Memory B cell (primary cell): ENCODE measurements around the gene AGRP.

Experiments used
- ATAC-seq: fragments of 150-1000 bp; cut with Tn5 transposase; 2 replicates; pipeline ENCODE4 v1.10.0; 2021; ENCODE audit warnings: low read depth, mild to moderate bottlenecking, moderate library complexity
- DNase-seq, 2 donors: peaks; one replicate each; pipeline ENCODE4 v3.0.0; 2022; ENCODE audit warnings: low spot score in 2 of 2
- H3K27ac Mint-ChIP-seq: one replicate; pipeline ENCODE4 v1.8.0; 2022; ENCODE audit warnings: mild to moderate bottlenecking, moderate library complexity, mixed read lengths
- H3K27me3 Mint-ChIP-seq: one replicate; pipeline ENCODE4 v1.8.0; 2022; ENCODE audit warnings: mixed read lengths
- H3K36me3 Mint-ChIP-seq: one replicate; pipeline ENCODE4 v1.8.0; 2022; ENCODE audit warnings: mild to moderate bottlenecking, mixed read lengths
- H3K4me1 Mint-ChIP-seq: one replicate; pipeline ENCODE4 v1.8.0; 2022; ENCODE audit warnings: mixed read lengths
- H3K4me3 Mint-ChIP-seq: one replicate; pipeline ENCODE4 v1.8.0; 2022; ENCODE audit warnings: mild to moderate bottlenecking, moderate library complexity, mixed read lengths
- H3K9me3 Mint-ChIP-seq: one replicate; pipeline ENCODE4 v1.8.0; 2022; ENCODE audit warnings: mixed read lengths

Gene AGRP

GRCh38 chr16:67483731-67484525, 581 bp upstream of the AGRP start:
- H3K27ac Mint-ChIP-seq: peak overlapping the region; percentile 43
- DNase-seq: no peak
- no peaks in the 10 kb centered on the region for H3K27me3 Mint-ChIP-seq
- H3K36me3 Mint-ChIP-seq: peaks cover 4% of the 10 kb centered on the region
- ATAC-seq: no peak
- no peaks in the 10 kb centered on the region for H3K9me3 Mint-ChIP-seq
- H3K4me1 Mint-ChIP-seq: peaks cover 25% of the 10 kb centered on the region
- peak overlapping the region; percentile 57 for H3K4me3 Mint-ChIP-seq

DNA sequence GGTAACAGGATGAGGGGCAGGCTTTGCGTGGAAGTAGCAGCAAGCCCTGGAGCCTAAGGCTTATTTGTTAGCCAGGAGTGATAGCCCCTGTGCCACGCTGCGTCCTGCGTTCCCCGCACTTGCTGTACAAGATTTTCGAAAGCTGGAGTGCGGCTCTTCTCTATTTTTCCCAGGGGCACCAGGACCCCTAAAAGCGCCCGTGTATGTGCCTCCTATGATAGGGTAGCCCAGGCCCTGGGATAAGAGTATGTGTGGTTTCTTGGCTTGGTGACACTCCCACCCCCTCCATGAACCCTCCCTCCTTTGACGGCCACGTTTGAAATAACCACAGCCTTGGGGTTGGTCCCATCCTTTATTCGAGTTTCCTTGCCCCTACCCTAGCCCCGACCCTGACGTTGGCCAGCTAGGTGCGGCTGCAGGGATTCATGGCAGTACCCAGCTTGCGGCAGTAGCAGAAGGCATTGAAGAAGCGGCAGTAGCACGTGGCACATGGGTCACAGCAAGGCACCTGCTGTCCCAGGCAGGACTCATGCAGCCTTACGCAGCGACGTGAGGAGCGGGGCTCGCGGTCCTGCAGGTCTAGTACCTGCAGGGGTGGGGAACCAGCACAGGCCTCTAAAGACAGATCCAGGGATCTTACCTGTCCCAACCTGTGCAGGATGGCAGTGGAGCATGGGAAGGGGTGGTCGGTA, 968 bp downstream of the AGRP start:
- Mint-ChIP-seq H3K36me3 (peaks cover 6% of the 10 kb centered on the region), H3K9me3 (no peaks in the 10 kb centered on the region), H3K4me1 (peaks cover 33% of the 10 kb centered on the region), H3K4me3 (peak overlapping the region; percentile 97), H3K27ac (peak overlapping the region; percentile 99), H3K27me3 (no peaks in the 10 kb centered on the region)
- ATAC-seq: no peak
- no peak for DNase-seq

DNA sequence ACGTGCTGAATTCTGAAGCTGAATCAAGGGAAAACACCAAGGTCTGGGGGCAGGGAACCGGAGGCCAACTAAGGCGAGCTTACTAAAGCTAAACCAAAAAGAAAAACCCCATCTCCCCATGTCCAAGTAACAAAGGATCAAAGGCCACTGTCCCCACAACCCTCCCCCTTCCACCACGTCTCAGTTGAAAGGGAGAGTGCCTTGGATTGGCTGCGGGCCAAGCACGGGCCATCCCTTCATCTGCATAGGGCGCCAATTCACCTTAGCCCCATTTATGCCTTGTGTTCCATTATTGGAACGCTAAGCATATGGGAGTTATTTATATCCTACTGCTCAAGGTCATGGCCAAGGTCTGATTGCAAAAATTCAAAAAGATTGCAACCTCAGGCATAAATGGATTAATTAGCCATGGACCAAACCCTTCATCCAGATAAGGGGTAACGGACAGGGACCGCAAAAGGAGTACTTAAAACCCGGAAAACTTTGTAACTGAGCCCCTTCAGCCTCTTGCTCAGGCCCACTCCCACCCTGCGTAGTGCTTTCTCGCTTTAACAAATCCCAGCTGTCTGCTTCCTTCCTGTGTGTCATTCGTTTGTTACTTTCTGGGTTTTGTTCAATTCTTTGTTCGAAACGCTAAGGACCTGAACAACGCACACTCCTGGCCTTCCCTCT, 1.6 kb downstream of the AGRP start:
- peak overlapping the region; percentile 97 for H3K4me3 Mint-ChIP-seq
- H3K27ac Mint-ChIP-seq: peak overlapping the region; percentile 99
- no peaks in the 10 kb centered on the region for H3K9me3 Mint-ChIP-seq
- H3K27me3 Mint-ChIP-seq: no peaks in the 10 kb centered on the region
- ATAC-seq (no peak), DNase-seq (no peak)
- H3K36me3 Mint-ChIP-seq: peaks cover 6% of the 10 kb centered on the region
- H3K4me1 Mint-ChIP-seq: peaks cover 35% of the 10 kb centered on the region

DNA sequence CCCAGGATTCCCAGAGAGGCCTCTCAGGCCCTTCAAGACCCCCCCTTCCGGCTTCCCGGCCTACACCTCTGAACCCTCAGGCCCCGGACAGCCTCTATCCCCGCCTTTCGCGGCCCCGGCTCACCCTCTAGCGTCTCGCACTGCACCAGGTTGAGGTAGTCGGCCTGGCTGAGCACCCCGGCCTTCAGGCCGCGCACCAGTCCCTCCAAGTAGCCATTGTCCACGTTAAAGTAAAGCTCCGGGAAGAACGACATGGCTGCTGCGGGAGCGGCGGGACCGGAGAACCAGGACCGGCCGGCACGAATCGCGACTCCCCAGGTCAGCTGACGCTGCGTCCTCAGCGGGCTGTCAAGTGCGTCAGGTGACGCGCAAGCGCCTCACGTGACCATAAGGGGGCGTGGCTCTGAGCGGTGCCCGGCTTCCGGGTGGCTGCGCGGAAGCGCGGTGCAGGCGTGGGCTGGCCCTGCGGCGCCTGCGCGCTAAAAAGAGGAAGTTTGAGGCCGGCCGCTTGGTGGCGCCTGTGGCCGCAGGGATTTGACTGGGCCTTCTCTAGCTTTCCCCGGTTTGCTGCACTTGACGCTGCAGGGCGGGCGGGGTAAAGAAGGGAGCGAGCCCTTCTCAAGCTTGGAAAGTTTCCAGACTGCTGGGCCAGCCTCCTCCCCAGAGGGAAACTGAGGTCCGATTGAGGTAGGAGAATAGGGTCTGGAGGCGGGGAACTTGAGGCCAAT, 2.4 kb downstream of the AGRP start, which contains the start of gene ATP6V0D1:
TSS of gene ATP6V0D1 (minus strand) at position 325 of the 728 bp plus-strand sequence. CDS start at position 254, 71 bp downstream.
- Mint-ChIP-seq H3K27me3 (no peaks in the 10 kb centered on the region), H3K36me3 (peaks cover 5% of the 10 kb centered on the region), H3K27ac (peak within 1 kb of the TSS; percentile 99), H3K4me1 (peaks cover 35% of the 10 kb centered on the region), H3K4me3 (peak within 1 kb of the TSS; percentile 97), H3K9me3 (no peaks in the 10 kb centered on the region)
- ATAC-seq: peak; percentile 84
- DNase-seq: peak; percentile 99

- ATAC-seq (no peak), DNase-seq (no peak)
- no peaks in the 10 kb centered on the region for H3K9me3 Mint-ChIP-seq
- peak overlapping the region; percentile 77 for H3K27ac Mint-ChIP-seq
- H3K36me3 Mint-ChIP-seq: peaks cover 10% of the 10 kb centered on the region
- H3K27me3 Mint-ChIP-seq: no peaks in the 10 kb centered on the region
- peak overlapping the region; percentile 39 for H3K4me3 Mint-ChIP-seq
- peaks cover 44% of the 10 kb centered on the region for H3K4me1 Mint-ChIP-seq
Observed at GRCh38 chr16:67477960-67478554, 5.3 kb downstream of the AGRP start.

- ATAC-seq (no peak), DNase-seq (no peak)
- no peaks in the 10 kb centered on the region for H3K27me3 Mint-ChIP-seq
- H3K27ac Mint-ChIP-seq: peak overlapping the region; percentile 64
- peaks cover 16% of the 10 kb centered on the region for H3K36me3 Mint-ChIP-seq
- H3K4me1 Mint-ChIP-seq: peaks cover 50% of the 10 kb centered on the region
- no peak overlapping the region for H3K4me3 Mint-ChIP-seq
- no peaks in the 10 kb centered on the region for H3K9me3 Mint-ChIP-seq
Observed at GRCh38 chr16:67474551-67475455, 8.5 kb downstream of the AGRP start.

- no peaks in the 10 kb centered on the region for H3K9me3 Mint-ChIP-seq
- H3K4me3 Mint-ChIP-seq: no peak overlapping the region
- ATAC-seq: no peak
- peaks cover 13% of the 10 kb centered on the region for H3K36me3 Mint-ChIP-seq
- peaks cover 53% of the 10 kb centered on the region for H3K4me1 Mint-ChIP-seq
- DNase-seq: no peak
- no peak overlapping the region for H3K27ac Mint-ChIP-seq
- H3K27me3 Mint-ChIP-seq: no peaks in the 10 kb centered on the region
Observed at GRCh38 chr16:67471758-67472384, 11.5 kb downstream of the AGRP start.

DNA sequence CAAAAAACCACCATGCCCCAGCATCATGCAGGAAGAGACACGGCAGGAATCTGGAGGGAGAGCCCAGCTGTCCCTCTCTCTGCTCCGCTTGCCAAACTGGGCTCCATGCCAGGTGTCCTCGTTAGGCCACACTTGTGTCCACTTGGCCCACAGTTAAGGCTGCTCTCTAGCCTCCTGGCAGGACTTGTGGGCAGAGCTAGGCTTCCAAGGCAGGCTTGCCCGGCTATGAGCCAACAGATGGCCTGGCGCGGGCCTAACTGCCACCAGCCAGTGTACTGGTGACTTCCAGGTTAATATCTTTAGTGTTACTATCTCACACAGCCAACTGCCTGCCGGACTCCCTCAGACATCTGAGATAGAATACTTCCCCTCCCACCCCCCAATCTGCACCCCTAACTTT, 13.0 kb downstream of the AGRP start:
- Mint-ChIP-seq H3K27me3 (no peaks in the 10 kb centered on the region), H3K36me3 (peaks cover 16% of the 10 kb centered on the region), H3K9me3 (no peaks in the 10 kb centered on the region), H3K4me1 (peaks cover 64% of the 10 kb centered on the region), H3K4me3 (no peak overlapping the region), H3K27ac (peak overlapping the region; percentile 21)
- ATAC-seq: no peak
- no peak for DNase-seq

DNA sequence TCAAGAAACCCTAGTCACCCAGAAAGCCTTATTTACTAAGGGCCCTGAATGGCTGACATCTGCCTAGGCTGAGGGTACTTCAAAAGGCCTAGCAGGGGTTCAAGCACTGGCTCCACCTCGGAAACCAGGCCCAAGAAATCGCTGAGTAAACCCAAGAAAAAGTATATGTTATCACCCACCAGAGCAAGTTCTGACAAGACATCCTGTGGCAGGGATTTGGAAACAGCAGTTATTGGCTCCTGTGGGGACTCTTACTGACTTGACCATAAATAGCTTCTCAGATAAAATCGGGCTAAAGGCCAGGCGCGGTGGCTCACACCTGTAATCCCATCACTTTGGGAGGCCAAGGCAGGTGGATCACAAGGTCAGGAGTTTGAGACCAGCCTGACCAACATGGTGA, 14.6 kb downstream of the AGRP start:
- Mint-ChIP-seq H3K36me3 (peaks cover 8% of the 10 kb centered on the region), H3K4me3 (no peak overlapping the region), H3K27me3 (no peaks in the 10 kb centered on the region), H3K4me1 (peaks cover 53% of the 10 kb centered on the region), H3K27ac (no peak overlapping the region), H3K9me3 (no peaks in the 10 kb centered on the region)
- no peak for ATAC-seq
- DNase-seq: no peak

DNA sequence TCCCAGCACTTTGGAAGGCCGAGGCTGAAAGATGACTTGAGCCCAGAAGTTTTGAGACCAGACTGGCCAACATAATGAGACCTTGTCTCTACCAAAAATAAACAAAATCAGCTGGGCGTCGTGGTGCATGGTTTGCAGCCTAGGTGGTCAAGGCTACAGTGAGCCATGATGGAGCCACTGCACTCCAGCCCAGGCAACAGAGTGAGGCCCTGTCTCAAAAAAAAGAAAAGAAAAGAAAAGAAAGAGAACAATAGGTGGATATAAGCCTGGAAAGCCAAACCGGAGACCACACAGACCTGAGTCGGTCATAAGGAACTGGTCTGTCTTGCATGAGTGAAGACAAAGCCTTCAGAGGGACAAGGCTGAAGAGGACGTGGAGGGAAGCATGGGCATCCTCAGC, 16.8 kb downstream of the AGRP start:
- H3K27ac Mint-ChIP-seq: peak overlapping the region; percentile 89
- ATAC-seq: no peak
- H3K27me3 Mint-ChIP-seq: no peaks in the 10 kb centered on the region
- H3K4me1 Mint-ChIP-seq: peaks cover 43% of the 10 kb centered on the region
- DNase-seq: no peak
- H3K36me3 Mint-ChIP-seq: peaks cover 7% of the 10 kb centered on the region
- no peaks in the 10 kb centered on the region for H3K9me3 Mint-ChIP-seq
- H3K4me3 Mint-ChIP-seq: peak overlapping the region; percentile 15

DNA sequence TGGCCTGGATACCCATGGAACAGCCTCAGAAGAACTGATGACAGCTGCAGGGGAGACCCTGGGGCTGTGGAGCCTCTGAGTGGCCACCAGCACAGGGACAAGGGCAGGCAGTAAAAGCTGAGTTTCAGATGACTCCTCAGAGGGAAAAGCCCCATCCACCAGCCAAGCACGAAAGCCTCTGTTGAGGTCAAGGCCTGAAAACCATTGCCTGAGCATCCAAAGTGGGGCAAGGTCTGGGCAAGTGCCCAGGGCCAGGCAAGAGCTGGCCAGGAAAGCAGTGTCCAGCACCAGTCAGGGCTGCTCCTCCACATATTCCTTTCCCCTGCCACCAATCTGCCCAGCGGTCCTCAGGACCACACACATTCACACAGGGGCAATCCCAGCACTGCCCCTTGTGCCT, 18.8 kb downstream of the AGRP start:
- Mint-ChIP-seq H3K36me3 (peaks cover 4% of the 10 kb centered on the region), H3K4me1 (peaks cover 41% of the 10 kb centered on the region), H3K27ac (no peak overlapping the region), H3K9me3 (no peaks in the 10 kb centered on the region), H3K27me3 (no peaks in the 10 kb centered on the region), H3K4me3 (no peak overlapping the region)
- DNase-seq (no peak), ATAC-seq (no peak)

DNA sequence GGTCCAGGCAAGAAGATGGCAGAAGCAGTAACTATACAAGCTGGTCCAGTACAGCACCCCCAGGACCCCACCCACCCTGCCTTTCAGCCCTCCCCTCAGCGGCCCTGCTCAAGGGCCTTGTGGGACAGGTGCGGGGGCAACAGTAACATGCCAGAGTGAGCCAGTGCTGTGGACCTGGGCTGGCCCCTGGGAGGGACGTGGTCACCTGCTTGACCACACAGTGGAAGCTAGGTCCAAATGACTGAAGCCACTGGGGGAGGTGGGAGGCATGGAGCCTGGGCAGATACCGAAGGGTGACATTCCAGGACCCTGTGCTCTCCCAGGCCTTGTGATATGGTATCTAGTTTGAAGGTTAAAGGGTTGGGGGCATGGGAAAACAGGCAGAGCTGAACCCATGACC, 19.7 kb downstream of the AGRP start:
- DNase-seq (no peak), ATAC-seq (no peak)
- Mint-ChIP-seq H3K36me3 (peaks cover 4% of the 10 kb centered on the region), H3K27ac (no peak overlapping the region), H3K9me3 (no peaks in the 10 kb centered on the region), H3K4me1 (peaks cover 44% of the 10 kb centered on the region), H3K4me3 (no peak overlapping the region), H3K27me3 (no peaks in the 10 kb centered on the region)
